Renal cortex interstitium (tissue), 11 donors: ENCODE results near the gene PPP1R1C. TPM values are rescaled to one million over a fixed set of nuclear protein-coding genes. Genes with fewer than 3 reads are reported as not detected.
"Not testable (repeated sequence)": the region's sequence is repeated elsewhere in the genome, so short reads cannot be mapped to it uniquely, and the experiment has no call there.

ENCODE experiments used
- DNase-seq, 11 donors: peaks; one replicate each; pipeline ENCODE4 v3.0.0-alpha.2; 2013; ENCODE audit warnings: low read depth in 9 of 11, low spot score in 4 of 11; ENCODE audit errors: extremely low read depth in 1 of 11
- polyA plus RNA-seq, 3 donors: library from polyadenylated mRNA; unstranded; fragments of 120-200 nt; gene quantifications; one replicate each; pipeline ENCODE4 v1.2.1, GENCODE V29; 2013; ENCODE audit not compliant: insufficient read length in 3 of 3

PPP1R1C gene
- polyA plus RNA-seq, 3 donors = 2.3 to 3.1 (median 2.7) TPM

GRCh38 chr2:181998891-181999654 is 13.4 kb downstream of the PPP1R1C start:
- DNase-seq = no peak

- DNase-seq = no peak
Measured at GRCh38 chr2:181999911-182000310, 14.3 kb downstream of the PPP1R1C start.

- no peak for DNase-seq
Measured at GRCh38 chr2:182004945-182005520, 19.4 kb downstream of the PPP1R1C start.

- no peak for DNase-seq
Measured at GRCh38 chr2:182006595-182007341, 21.1 kb downstream of the PPP1R1C start.

DNA sequence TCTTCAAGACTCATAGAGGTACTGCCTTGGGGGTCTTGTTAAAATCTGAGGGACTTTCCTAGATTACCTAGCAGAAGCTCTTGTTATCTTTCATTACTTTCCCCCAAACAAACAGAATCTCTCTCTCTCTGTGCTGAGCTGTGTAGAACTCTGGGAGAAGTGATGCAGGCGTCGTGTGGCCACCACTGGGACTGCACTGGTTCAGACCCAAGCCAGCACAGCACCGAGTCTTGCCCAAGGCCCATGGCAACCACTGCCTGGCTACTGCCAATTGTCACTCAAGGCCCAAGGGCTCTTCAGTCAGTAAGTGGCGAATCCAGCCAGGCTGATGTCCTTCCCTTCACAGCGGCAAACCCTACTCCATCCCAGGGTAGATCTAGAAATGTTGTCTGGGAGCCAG is 28.6 kb downstream of the PPP1R1C start:
- no peak for DNase-seq

DNA sequence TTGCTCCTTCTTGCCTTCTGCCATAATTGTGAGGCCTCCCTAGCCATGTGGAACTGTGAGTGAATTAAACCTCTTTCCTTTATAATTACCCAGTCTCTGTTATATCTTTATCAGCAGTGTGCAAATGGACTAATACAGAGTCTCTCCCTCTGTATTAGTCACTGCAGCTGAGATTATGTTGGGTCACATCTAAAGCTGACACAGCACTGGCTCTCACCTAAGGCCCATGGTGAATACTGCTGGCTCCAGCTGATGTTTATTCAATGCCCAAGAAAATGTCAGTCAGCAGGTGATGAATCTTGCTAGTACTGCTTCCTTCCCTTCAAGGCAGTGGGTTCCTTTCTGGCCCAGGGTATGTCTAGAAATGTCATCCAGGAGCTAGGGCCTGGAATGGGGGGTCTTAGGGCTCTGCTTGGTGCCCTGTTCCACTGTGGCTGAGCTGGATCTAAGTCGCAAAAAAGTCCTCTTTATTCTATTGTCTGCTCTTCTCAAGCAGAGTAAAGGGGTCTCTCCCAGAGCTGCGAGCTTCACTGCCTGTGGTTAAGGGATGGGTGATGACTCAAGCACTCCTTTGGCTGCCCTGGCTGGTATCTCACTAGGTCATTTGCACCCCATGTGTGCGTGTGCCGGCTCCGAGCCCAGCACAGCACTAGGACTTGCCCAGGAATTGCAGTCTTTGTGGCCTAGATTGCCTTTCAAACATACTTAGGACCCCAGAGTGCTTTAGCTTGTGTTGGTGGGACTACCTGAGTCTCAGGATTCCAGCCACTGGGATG is 29.9 kb downstream of the PPP1R1C start:
- DNase-seq = no peak

DNA sequence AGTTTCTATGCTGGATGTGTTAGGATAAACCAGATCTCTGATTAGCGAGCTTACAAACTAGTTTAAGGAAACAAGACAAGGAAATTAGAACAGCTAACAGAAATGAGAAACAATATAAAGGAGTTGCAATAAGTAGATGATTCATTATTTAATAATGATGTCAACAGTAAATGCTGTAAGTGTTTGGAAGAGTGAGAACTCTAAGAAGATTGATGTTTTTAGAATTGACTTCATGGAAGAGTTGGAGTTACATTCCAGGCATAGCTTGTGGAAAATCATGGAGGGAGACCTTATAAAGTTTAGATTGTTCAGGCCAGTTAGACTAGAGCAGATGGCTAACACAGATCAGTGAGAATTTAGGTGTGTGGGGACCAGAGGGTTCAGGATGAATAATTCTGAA is 32.6 kb downstream of the PPP1R1C start:
- DNase-seq = no peak

- DNase-seq = no peak
Measured at GRCh38 chr2:182019731-182020130, 34.1 kb downstream of the PPP1R1C start.

DNA sequence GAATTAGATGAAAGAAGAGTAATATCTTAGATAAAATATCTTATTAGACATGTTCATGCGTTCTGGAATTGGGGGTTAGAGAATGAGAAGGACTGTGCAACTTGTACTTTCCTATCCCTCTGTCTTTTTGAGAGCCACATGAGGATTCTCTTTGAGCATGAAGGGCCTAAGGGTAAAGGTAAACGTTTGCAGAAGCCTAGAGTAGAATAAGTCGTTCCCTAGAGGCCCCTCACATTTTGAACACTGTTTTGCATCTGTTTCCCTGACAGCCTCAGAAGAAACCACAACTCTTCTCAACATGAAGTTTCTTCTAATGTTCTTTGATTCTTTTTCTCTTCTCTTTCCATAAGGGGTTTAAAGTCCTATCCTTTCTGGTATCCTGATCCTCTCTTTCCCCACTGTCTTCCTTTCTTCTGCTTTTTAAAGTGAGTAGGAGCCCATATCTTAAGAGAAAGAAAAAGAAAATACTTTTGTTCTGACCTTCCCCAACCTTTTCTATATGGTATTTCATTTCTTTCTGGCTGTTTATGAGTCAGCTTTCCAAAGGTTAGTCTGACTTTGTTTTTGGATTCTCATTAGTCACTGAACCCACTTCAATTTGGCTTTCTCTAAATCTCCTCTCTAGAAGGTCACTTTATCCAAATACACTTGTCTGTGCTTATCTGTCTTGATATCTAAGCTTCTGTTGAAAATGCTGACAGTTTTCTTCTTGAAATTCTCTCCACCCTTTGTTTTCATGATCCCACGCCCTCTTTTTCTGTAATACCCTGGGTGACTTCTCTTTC is 34.8 kb downstream of the PPP1R1C start:
- no peak for DNase-seq

GRCh38 chr2:182023235-182023634 is 37.6 kb downstream of the PPP1R1C start:
- DNase-seq = no peak

DNA sequence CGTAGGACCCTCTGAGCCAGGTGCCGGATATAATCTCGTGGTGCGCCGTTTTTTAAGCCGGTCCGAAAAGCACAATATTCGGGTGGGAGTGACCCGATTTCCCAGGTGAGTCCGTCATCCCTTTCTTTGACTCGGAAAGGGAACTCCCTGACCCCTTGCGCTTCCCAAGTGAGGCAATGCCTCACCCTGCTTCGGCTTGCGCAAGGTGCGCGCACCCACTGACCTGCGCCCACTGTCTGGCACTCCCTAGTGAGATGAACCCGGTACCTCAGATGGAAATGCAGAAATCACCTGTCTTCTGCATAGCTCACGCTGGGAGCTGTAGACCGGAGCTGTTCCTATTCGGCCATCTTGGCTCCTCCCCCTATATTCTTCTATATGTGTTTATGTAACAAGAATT is 45.2 kb downstream of the PPP1R1C start:
- DNase-seq = not testable (repeated sequence)

- DNase-seq = no peak
Measured at GRCh38 chr2:182031956-182032355, 46.3 kb downstream of the PPP1R1C start.

GRCh38 chr2:182033449-182033848 is 47.8 kb downstream of the PPP1R1C start:
- no peak for DNase-seq

GRCh38 chr2:182038576-182038975 is 52.9 kb downstream of the PPP1R1C start:
- no peak for DNase-seq

DNA sequence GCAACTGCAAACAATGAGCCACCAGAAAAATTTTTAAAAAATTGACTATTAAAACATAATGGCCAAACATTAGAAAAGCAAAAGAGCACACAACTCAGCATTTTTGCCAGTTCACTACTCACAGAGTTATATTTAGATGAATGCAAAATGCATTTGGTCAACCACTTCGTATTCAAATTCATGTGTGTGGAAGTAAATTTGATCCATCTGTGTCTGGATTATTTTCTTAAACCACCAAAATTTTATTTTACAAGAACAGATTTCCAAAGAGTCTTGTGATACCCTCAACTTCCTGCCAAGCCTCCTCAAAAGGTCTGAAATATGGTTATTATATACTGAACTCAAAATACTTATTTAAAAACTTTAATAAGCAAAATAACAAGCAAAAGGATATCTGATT is 57.4 kb downstream of the PPP1R1C start:
- no peak for DNase-seq

GRCh38 chr2:182043861-182044260 is 58.2 kb downstream of the PPP1R1C start:
- no peak for DNase-seq

- DNase-seq = no peak
Measured at GRCh38 chr2:182047544-182047943, 61.9 kb downstream of the PPP1R1C start.

DNA sequence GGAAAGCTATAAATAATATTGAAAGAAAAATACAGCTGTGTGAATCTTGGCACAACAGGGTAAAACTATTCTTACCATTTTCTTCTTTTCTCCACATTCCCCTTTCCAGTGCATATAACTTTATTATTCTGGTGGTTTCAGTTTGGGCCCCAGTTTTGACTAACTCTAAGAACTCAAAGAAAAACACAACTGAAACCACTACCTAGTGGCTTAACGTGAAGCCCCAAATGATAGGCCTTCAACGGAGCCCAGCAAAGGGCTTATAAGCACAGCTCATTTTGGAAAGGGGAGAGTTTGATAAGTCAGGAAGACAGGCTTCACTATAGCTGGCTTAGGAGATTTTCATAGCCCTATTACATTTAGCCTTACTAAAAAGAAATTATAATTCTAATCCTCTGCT is 62.4 kb downstream of the PPP1R1C start:
- no peak for DNase-seq

DNA sequence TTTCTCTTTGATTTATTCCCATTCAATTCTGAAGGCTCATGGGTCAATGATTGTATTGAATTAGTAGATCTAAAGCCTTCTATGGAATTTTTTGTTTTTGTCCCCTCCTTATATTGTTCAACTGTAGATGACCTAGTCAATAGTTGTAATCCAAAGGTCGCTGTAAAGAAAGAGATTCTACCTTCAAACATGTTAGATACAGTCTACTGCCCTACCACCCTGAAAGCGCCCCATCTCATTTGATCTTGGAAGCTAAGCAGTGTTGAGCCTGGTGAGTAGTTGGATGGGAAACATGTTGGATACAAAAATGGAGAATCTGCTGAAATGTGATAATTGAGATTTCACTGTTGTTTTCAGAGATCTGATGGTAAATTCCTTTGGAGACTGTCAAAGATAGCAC is 63.0 kb downstream of the PPP1R1C start:
- DNase-seq = no peak
